Stimulated activated CD8-positive, alpha-beta memory T cell treated with anti-CD3 and anti-CD28 coated beads, Interleukin-12 subunit alpha, Interleukin-12 subunit beta, amount 100 ng/mL, for 1 hour (primary cell): ENCODE measurements around the gene LRRC8D.

Source experiments
- DNase-seq: peaks from one replicate; pipeline ENCODE4 v3.0.0-alpha.2; 2020; ENCODE audit warnings: low read depth

The LRRC8D gene

DNA sequence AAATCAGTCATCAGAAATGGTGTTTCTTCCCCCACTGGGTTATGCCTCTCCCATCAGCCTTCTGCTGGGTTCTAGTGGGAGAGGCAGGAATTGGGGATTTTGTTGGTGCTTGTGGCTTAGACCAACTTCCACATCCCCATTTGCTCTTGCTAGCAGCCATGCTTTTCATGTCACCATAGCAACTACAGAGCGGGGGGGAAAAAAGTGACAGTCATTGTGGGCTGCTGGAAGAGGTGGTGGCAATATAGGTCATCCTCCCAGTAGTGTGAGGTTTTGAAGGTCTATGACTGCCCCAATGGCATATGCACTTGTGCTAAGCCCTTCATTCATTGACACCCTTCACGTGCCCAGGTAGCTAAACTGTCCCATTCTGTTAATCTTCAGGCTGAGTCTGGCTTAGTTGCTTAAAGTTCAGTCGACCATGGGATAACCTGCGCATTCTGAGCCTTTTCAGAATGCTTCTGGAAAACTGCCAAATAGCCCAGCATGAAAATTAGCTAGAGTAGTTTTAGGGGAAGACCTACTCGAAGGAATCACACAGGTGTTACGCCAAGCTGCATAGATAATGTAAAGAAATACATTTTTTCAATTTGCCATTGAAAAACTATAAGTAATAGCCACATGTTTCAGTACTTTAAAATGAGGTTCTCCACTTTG lies 120.4 kb downstream of the LRRC8D start:
- DNase-seq, result no peak

DNA sequence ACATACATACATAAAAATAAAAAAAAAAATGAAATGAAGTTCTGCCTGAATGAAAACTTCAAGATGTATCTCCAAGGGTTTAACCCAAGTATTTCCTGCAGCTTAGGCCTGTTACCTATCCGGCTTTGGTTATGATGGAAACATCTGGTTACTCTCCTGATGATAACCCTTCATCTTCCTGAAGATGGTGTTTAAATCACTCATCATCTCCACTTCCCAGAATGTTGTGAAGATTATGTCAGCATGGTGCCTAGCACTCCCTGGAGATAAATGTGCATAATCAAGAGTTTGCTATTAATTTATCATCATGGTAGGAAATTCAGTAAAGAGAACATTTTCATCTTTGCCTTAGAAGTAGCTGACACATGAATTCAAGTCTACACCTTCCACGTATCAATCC lies 121.2 kb downstream of the LRRC8D start:
- DNase-seq, result no peak

DNA sequence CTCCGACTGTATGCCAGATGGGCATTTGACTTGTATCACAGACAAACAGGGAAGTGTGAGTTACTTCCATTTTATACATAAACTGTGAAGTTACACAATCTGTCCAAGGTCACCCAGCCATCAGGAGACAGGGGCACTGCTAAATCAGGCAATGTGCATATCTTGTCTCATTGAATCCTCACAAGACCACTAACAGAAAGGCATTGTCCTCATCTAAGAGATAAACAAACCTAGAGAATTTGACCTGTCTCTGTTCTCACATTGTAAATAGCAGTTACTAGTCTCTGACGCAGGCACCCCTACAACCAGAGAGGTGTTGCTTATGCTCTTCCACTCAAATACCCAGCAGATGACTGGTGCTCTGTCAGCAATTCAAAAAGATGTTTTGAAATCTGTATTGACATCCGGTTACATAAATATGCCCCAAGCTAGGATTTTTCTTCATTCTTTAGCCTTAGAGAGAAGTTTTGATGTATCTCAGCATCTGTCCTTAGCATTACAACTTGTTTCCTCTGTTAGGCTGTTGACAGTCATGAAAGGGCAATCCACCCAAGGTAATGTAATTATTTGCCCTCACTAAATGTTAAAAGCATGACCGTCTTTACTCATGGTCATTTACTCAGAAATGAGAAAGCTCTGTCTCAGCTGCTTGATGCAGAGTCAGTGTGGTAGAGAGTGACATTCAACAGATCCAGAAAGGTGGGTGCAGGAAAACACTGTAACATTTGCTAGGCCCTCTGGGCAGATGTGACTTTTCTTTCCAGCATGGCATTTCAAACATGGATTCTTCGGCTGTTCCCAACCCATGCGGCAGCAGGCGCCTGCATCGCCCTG lies 122.2 kb downstream of the LRRC8D start:
- DNase-seq, result no peak

DNA sequence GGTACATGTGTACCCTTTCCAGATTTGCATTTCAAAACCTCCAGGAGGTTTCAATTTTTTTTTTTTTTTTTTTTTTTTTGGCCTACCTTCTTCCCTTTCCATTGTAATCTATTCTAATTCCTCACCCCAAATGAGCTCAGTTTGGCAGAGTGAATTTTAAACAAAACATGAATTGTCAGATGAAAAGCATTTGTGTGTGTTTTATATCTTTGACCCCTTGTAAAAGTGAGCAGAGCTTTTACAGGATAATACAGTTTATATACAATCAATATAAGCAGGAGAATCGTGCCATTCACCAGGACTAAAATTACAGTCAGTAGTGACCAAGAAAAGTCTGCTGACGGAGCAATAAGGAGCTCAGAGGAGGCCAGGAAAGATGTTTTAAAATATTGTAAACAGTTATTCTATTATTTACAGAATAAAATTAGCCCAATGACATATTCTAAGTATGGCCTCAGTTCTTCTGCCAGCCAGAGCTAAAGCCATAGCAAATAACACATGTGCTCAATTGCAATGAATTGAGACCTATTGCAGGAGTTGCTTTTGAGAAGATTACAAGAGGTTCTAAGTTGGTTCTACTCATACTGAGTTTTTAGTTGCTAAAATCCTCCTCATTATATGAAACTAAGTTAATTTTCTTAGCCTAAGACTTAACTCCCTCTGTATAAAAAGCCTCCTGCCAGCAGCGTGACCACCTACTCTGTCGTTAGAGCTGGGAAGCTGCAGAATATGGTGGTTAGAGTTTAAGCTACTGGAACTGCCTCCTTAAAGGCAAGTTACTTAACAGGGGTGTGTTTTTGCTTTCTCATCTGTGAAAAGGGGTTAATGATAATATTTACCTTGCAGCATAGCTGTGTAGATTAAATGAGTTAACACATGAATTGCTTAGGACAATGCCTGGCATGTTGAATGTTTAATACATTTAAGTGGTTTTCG lies 123.3 kb downstream of the LRRC8D start:
- no peak for DNase-seq

DNA sequence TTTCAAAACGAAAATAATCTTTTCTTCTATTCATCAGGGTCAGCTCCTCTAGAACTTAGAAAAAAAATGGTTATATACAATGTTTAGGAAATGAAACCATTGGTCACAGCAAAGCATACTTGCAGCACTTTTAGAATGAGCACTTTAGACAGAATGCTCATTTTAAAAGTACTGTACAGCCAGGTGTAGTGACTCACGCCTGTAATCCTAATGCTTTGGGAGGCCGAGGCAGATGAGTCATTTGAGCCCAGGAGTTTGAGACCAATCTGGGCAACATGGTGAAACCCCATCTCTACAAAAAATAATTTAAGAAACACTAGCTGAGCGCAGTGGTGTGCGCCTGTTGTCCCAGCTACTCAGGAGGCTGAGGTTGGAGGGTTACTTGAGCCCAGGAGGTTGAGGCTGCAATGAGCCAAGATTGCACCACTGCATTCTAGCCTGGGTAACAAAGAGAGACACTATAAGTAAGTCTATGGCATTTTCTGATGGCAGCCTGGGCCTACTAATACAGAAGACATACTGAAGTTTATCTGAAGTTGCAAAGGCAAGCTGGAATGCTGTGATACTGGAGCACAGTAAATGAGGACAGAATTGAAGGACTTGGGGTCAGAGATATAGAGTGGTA lies 125.1 kb downstream of the LRRC8D start:
- DNase-seq, result no peak

DNA sequence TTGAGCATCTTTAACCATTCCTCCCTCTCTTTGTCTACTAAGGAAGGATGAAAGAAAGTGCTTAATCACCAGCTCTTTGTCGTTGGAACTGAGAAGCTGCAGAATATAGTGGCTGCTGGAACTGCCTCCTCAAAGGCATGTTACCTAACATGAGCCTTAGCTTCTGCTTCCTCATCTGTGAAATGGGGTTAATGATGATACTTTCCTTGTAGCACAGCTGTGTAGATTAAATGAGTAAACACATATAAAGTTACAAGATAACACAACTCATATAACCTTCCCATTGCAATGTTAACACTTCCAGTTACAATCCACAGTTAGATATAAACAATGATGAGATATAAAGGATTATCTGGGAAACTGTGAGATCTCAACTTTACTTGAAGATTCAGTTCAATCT lies 125.7 kb downstream of the LRRC8D start:
- no peak for DNase-seq

DNA sequence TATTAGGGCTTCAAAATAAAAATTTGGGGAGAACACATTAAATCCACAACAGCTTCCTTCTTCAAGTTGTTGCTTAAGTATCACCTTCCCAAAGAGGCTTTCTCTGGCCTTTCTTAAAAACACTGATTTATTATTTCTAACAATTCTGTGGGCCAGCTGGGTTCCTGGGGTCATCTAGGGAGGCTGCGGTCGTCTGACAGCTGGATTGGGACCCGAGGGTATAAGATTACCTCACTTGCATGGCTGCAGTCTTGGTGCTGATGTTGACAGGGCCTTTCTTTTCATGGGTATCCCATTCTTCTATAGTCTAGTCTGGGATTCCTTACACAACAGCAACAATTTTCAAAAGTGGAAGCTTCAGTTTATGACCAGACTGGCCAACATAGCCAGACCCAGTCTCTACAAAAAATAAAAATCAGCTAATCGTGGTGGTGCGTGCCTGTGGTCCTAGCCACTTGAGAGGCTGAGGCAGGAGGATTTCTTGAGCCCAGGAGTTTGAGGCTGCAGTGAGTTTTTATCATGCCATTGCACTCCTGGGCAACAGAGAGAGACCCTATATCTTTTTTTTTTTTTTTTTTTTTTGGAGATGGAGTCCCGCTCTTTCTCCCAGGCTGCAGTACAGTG lies 128.0 kb downstream of the LRRC8D start:
- no peak for DNase-seq

DNA sequence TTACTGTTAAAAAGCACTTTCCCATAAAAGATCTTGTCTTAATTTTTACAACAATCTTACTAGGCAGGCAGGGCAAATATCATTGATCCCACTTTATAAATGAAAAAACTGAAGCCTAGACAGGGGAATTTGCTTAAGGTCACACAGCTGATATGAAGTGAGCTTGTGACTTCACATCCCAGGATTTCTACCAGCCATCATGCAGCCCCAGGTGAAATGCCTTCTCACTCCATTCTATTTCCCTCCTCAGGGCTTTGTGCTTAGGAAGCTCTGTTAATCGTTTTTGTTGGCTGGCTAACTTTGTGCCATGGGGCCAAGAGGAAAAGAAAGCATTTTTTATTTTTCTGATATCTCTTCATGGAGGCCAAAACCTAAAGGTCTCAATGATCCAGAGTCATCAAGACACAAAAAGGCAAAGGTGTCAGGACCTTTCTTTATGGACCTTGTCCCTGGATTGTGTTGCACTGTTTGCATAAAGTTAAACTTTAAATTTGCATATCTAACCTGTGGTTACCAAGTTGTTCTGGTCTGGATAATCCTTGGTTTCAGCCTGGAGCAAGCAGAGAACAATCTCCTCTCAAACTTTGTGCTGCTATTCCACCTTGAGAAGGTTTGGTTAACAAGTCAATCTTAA lies 129.3 kb downstream of the LRRC8D start:
- DNase-seq, result no peak

DNA sequence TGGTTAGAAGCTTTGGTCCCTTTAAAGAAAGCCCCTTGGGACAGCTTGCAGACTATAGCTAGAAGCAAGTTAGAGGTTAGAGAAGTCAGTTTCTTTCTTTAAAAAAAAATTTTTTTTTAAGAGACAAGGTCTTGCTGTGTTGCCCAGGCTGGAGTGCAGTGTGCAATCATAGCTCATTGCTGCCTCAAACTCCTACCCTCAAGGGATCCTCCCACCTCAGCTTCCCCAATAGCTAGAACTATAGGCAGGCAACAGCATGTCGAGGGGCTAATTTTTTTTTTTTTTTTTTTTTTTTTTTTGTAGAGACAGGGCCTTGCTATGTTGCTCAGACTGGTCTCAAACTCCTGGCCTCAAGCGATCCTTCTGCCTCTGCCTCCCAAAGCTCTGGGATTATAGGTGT lies 129.9 kb downstream of the LRRC8D start:
- DNase-seq, result no peak

DNA sequence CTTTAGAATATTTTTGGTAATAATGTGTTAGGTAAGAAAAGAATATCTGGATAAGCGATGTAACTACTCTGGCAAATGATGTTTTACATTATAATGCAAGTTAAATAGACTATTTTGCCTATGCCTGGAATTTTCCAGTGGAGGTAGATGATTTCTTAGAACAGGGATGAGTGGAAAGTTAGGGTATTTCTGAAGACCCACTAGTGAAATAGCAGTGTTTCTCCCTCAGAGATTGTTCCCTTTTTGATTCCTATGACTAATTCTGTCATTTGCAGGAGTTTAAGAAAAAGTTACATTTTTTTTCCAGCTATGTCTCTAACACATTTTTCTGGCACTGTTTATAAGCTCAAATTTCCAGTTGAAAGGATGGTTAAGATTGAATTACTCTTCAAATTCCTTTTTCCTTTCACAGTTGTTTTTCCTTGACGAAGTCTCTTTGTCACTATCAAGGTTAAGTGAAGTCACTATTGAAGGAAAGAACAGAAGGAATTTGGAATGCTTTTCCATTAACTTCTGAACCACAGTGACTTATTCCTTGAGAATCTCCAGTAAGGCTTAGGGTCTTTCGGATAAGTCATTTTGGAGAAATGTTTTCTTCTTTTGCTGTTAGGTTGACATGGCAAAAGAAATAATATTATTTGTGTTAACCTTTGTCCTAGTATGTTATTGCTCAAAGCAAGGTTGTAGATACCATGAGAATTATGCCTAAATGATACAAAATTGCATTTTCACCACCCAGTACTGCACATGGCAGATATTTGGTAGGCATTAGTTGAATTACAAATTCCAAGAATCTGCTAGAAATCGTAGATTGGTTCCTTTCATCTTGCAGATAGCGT lies 131.2 kb downstream of the LRRC8D start:
- no peak for DNase-seq

DNA sequence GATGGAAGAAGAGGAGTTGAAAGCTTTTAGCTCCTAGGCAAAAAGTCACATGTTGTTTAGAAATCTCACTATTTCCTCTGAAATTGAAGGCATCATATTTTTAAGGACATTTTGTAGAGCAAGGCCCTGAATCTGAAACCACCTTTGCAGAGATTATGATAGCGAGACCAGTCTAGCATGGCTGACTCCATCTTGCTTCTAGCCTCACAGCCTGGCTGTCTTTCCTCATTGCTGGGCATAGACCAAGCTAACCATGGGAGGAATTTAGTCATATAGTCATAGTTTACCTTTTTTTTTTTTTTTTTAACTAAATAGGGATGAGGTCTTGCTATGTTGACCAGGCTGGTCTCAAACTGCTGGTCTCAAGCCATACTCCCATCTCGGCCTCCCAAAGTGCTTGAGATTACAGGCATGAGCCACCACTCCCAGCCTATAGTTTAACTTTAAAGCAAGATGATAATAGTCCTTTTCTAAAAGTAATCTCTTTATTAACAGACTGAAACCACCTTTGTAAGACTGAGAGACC lies 131.8 kb downstream of the LRRC8D start:
- no peak for DNase-seq

DNA sequence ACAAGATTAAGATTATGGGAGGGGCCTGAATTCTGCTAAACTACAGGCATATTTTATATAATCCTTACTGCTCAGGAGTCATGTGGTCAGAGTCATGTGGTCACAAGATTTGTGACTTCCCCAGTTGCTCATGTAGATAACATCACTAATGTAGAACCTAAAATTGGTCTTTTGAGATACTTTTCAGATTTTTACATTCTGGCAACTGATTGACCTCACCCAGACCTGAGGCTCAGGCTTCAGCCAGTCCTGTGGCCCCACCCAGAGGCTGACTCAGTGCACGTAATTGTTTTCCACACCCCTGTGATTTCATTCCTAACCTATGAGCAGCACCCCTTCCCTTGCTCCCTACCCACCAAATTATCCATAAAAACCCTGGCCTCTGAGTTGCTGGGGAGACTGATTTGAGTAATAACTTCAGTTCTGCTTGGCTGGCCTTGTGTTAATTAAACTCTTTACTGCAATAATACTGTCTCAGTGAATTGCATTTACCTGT lies 132.3 kb downstream of the LRRC8D start:
- no peak for DNase-seq

DNA sequence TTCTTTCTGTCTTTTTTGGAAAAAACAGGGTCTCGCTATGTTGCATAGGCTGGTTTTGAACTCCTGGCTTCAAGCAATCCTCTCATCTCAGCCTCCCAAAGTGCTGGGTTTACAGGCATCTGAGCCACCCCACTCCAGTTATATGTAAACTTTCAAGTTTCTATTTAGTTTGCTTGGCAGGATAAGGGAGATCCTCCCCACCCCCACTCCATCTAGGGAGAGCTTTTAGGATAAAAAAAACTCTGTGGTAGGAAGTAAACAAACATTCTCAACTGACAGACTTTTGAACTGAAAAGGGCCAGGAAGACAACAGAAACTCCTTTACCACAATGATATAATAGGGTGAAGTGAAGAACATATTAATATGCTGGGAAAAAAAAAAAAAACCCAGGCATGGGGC lies 133.1 kb downstream of the LRRC8D start:
- no peak for DNase-seq

DNA sequence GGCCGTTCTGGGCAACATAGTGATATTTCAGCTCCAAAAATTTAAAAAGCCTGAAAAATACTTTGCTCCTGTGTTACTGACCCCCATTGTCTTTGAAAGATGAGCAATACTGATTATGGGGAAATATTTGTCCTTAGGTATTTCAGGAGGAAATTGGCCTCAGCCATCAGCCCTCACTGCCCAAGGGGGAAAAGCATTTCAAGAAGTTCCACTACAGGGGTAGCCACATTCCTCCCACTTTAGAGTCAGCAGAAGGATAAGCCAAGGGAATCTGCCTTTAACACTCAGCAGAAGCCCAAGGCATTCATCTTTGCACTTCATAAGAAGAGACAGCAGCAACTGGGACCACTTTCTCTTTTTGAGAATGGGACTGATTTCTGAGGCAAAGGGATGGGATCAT lies 133.6 kb downstream of the LRRC8D start:
- DNase-seq, result no peak

DNA sequence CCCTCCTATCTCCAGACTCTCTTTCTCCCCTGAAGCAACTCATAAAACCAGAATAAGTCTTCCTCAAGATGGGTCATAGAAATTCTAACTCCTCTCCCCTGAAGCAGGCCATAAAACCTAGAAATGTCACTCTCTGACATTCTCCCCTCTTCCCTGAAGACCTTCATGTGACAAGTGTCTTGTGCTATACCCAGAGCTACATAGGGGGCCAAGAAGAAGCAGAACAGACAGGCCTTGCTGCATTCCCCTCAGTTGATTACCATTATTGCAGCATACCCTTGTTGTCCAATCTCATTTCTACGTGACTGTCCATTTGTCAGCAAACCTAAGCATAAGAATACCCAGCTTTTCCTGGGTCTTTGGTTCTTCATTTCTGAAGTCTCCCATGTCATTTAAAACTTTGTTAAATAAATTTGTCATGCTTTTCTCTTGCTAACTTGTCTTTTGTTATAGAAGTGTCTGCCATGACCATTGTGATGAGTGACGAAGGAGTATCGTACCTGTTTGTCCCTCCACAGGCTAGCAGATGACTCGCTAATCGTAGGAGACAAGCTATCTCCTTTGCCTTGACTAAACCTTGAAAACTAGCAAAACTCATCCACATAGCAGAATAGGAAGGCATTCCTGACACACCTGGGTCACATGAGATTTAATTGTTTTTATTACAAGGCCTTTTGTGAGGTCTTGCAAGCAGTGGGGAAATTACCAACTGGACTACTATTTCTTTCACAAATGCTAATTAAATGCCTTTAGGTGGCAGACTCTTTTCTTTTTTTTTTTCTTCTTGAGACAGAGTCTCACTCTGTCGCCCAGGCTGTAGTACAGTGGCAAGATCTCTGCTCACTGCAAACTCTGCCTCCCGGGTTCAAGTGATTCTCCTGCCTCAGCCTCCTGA lies 134.7 kb downstream of the LRRC8D start:
- no peak for DNase-seq

DNA sequence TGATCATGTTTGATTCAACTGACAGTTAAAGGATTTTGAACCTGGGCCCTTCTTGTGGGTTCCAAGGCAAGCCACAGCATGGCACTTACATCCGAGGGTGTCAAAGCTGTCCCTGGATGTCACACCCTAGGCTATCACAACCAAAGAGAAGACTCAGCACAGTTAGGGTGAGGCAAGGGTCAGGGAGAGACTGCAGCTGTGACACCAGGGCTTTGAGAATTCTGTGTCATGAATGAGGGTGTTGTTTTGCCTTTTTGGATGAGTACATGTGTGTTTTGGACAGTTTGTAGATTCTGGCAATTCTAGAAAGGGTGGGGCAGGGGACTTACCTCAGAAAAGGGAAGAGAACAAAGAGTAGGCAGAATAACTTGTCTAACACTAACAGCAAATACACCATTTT lies 136.3 kb downstream of the LRRC8D start:
- no peak for DNase-seq

DNA sequence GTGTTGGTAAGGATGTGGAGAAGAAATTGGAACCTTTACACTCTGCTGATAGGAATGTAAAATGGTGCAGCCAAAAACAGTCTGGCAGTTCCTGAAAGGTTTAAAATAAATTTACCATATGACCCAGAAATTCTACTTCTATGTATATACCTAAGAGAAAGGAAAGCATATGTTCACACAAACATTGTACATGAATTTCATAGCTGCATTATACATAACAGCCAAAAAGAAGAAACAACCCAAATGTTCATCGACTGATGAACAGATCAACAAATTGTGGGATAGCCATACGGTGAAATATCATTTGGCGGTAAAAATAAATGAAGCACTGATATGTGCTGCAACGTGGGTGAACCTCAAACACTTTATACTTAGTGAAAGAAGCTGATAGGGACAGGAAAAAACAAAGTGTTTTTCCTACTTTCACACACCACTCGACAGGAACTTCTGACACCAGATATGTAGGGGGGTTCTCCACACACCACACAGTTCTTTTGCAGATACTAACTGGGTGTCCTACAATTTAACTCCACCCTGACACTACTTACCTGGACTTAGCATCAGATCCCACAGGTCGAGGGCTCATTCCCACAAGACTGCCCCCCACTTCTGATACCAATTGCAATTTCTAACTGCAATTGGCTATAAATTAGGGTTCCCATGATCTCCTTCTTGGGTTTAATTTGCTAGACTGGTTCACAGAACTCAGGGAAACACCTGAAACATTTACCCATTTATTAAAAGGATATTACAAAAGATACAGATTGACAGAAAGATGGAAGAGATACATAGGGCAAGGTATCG lies 138.2 kb downstream of the LRRC8D start:
- DNase-seq, result no peak

DNA sequence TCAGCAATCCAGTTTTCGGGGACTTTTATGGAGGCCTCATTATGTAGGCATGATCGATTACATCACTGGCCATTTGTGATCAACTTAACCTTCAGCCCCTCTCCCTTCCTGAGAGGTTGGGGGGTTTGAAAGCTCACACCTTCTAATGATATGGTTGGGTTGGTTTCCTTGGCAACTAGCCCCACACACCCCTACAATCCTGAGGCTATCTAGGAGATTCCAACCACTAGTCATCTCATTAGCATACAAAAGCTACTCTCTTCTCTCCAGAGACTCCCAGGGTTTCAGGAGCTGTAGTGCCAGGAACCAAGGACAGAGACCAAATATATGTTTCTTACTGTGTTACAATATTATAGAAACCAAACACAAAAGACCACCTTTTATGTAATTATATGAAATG lies 138.9 kb downstream of the LRRC8D start:
- DNase-seq, result no peak
